Midbrain (tissue), 1 donor: Measurements from ENCODE around the gene PPIE.

Experiments
- DNase-seq: peaks from one replicate; lab custom pipeline; 2025; lab: John Stamatoyannopoulos, UW

The PPIE gene

GRCh38 chr1:39720094-39720999 lies 18.3 kb upstream of the PPIE start:
- DNase-seq, result peak; percentile 44

- no peak for DNase-seq
These were observed 17.0 kb upstream of the PPIE start for GRCh38 chr1:39721664-39722063.

- DNase-seq, result no peak
These were observed 16.2 kb upstream of the PPIE start for GRCh38 chr1:39722495-39722894.

- DNase-seq, result no peak
These were observed 12.1 kb upstream of the PPIE start for GRCh38 chr1:39726600-39726999.

- DNase-seq, result no peak
These were observed 11.3 kb upstream of the PPIE start for GRCh38 chr1:39727221-39727931.

- DNase-seq, result no peak
These were observed 10.8 kb upstream of the PPIE start for GRCh38 chr1:39727932-39728317.

- peak; percentile 14 for DNase-seq
These were observed 9.7 kb upstream of the PPIE start for GRCh38 chr1:39729030-39729429.

- DNase-seq, result no peak
These were observed 8.8 kb upstream of the PPIE start for GRCh38 chr1:39729842-39730241.

GRCh38 chr1:39732730-39733129 lies 6.0 kb upstream of the PPIE start:
- no peak for DNase-seq

- DNase-seq, result no peak
These were observed 5.5 kb upstream of the PPIE start for GRCh38 chr1:39733161-39733560.

GRCh38 chr1:39735731-39736130 lies 3.0 kb upstream of the PPIE start:
- no peak for DNase-seq

- DNase-seq, result no peak
These were observed 1.0 kb upstream of the PPIE start for GRCh38 chr1:39737546-39738169.

GRCh38 chr1:39745016-39745670 lies 6.5 kb downstream of the PPIE start:
- no peak for DNase-seq

- DNase-seq, result no peak
These were observed 12.9 kb downstream of the PPIE start for GRCh38 chr1:39751595-39751994.

- no peak for DNase-seq
These were observed 14.0 kb downstream of the PPIE start for GRCh38 chr1:39752703-39753102.

- DNase-seq, result no peak
These were observed 14.7 kb downstream of the PPIE start for GRCh38 chr1:39753132-39754025.

- DNase-seq, result no peak
These were observed 15.4 kb downstream of the PPIE start for GRCh38 chr1:39754026-39754570.

GRCh38 chr1:39754906-39755504 lies 16.3 kb downstream of the PPIE start:
- no peak for DNase-seq

- DNase-seq, result no peak
These were observed 17.4 kb downstream of the PPIE start for GRCh38 chr1:39755965-39756659.

- no peak for DNase-seq
These were observed 18.8 kb downstream of the PPIE start for GRCh38 chr1:39757501-39757900.
